Adrenal gland (tissue), 12 donors: ENCODE results near the gene SPDYC. TPM values are rescaled to one million over a fixed set of nuclear protein-coding genes. Genes with fewer than 3 reads are reported as not detected.

Source experiments
- DNase-seq, 7 donors: peaks; one replicate each; pipeline ENCODE4 v3.0.0-alpha.2; 2019 to 2020
- H3K27ac ChIP-seq, 5 donors: fragments of 200-600 bp; sonication (generic) in 4 of 5; 1 replicate in 3 of 5; 2 replicates in 2 of 5; pipeline versions ENCODE4 v1.5.1 to v1.8.0; 2016 to 2020; ENCODE audit warnings: mild to moderate bottlenecking in 1 of 5
- H3K27me3 ChIP-seq: fragments of 200-600 bp; 2 replicates; pipeline ENCODE4 v1.8.0; 2021
- H3K36me3 ChIP-seq, 2 donors: fragments of 200-600 bp; replicated peaks in 1 of 2; 1 replicate in 1 of 2; 2 replicates in 1 of 2; pipeline versions ENCODE4 v1.5.1 to v1.8.0; 2018 to 2022
- H3K4me1 ChIP-seq, 2 donors: fragments of 200-600 bp; replicated peaks in 1 of 2; 1 replicate in 1 of 2; 2 replicates in 1 of 2; pipeline versions ENCODE4 v1.5.1 to v1.8.0; 2018 to 2021
- H3K4me3 ChIP-seq, 4 donors: fragments of 200-600 bp; sonication (generic) in 3 of 4; one replicate each; pipeline ENCODE4 v1.5.1; 2016 to 2018
- H3K9me3 ChIP-seq, 3 donors: fragments of 200-600 bp; sonication (generic) in 1 of 3; replicated peaks in 1 of 3; 1 replicate in 2 of 3; 2 replicates in 1 of 3; pipeline versions ENCODE4 v1.5.1 to v1.8.0; 2016 to 2021
- POLR2A ChIP-seq, 2 donors: fragments of 450-650 bp; IDR thresholded peaks; one replicate each; pipeline ENCODE4 v1.6.1; 2017; ENCODE audit warnings: antibody characterized with exemption in 2 of 2, mild to moderate bottlenecking in 2 of 2, moderate library complexity in 1 of 2
- whole genome bisulfite sequencing, 4 donors: extraction: QIAGEN DNeasy Blood & Tissue Kit in 2 of 4; methylation state at CpG; one replicate each; pipeline versions ENCODE4 v1.1.5 to v1.1.7; 2013 to 2017; 5-methylcytosine and 5-hydroxymethylcytosine counted together
- intact Hi-C, 2 donors: fragments of 100-400 bp; cut with DNase I; formaldehyde crosslinking; loops; one replicate each; pipeline versions ENCODE4 v1.14.1 to v1.15.0; 2022 to 2023
- microRNA-seq, 3 donors: library from miRNA; unstranded; fragments of <30 nt; microRNA quantifications; one replicate each; pipeline ENCODE4, GENCODE V29; 2017 to 2020
- polyA plus RNA-seq, 3 donors: library from polyadenylated mRNA; stranded (reverse); fragments of 200-250 nt in 2 of 3; fragments of 350-450 nt in 1 of 3; fragmentation: Illumina TruSeq in 1 of 3; extraction: RNeasy Lipid Tissue Mini Kit (QIAGEN cat#74804) in 1 of 3; gene quantifications; one replicate each; pipeline ENCODE4 v1.2.3, GENCODE V29; 2013 to 2014
- small RNA-seq, 2 donors: library from RNA; depleted of rRNA; stranded (forward); fragments of <200 nt; gene quantifications; one replicate each; pipeline ENCODE3, GENCODE V24; 2016
- total RNA-seq, 9 donors: library from RNA; depleted of rRNA in 4 of 9; stranded (reverse); fragments of >200 nt in 4 of 9; fragments of 120-200 nt in 1 of 9; fragmentation: NEBNext Ultra II Directional in 1 of 9; extraction: Animal tissue kit (Norgen Biotek cat#: 25700) in 1 of 9; gene quantifications; one replicate each; pipeline versions ENCODE4 v1.1.0 to v1.2.4, GENCODE V29; 2013 to 2023
- TF ChIP-seq, protein P1 (sequence below), 6 experiments: fragments of 450-650 bp in 4 of 6; fragments of 200-600 bp in 2 of 6; sonication (generic) in 1 of 6; IDR thresholded peaks; 1 replicate in 5 of 6; 2 replicates in 1 of 6; pipeline versions ENCODE4 v1.5.1 to v1.8.0; 2016 to 2021; ENCODE audit warnings: antibody characterized with exemption in 6 of 6, mild to moderate bottlenecking in 2 of 6, moderate library complexity in 1 of 6
- donor health status: healthy with polysubstance abuse.
- donor health status: Bipolar disorder and iron deficiency.
- donor health status: DM: yes; HTN: yes; CAD: no.
- donor health status: DM: no; HTN: no; CAD: no.
- donor health status: DM: no; HTN: no; CAD: no.
- donor health status: DM: yes; HTN: yes; CAD: no.

The SPDYC gene
- total and polyA plus RNA-seq, 12 donors, result 0.10 TPM; not detected in 11

DNA sequence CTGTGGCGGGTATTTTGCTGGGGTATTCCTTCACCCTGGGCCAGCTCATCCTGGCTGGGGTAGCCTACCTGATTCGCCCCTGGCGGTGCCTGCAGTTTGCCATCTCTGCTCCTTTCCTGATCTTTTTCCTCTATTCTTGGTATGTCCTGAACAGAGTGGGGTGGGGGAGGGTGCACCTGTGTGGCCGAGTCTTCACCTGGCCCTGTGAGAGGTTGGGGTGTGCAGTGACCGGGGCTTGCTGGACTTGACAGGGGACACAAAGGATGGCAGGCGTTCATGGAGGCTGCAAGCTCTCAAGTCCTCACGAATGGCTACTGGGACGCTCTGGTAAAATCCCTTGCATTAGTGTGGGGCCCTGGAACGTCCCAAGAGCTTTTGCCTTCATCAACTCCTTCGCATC is 51.0 kb downstream of the SPDYC start:
- peak in 1 of 7 donors; percentile 29 for DNase-seq
- no peaks in the 10 kb centered on the region for H3K9me3 ChIP-seq
- no peak overlapping the region for H3K27ac ChIP-seq
- H3K4me1 ChIP-seq, result peaks cover 0 to 14% of the 10 kb centered on the region in 2 donors
- WGBS, 4 donors, result 87 to 91% (median 90%) methylated on average over 8 to 10 of the region's 10 CpGs
- TF ChIP-seq, protein P1, sequence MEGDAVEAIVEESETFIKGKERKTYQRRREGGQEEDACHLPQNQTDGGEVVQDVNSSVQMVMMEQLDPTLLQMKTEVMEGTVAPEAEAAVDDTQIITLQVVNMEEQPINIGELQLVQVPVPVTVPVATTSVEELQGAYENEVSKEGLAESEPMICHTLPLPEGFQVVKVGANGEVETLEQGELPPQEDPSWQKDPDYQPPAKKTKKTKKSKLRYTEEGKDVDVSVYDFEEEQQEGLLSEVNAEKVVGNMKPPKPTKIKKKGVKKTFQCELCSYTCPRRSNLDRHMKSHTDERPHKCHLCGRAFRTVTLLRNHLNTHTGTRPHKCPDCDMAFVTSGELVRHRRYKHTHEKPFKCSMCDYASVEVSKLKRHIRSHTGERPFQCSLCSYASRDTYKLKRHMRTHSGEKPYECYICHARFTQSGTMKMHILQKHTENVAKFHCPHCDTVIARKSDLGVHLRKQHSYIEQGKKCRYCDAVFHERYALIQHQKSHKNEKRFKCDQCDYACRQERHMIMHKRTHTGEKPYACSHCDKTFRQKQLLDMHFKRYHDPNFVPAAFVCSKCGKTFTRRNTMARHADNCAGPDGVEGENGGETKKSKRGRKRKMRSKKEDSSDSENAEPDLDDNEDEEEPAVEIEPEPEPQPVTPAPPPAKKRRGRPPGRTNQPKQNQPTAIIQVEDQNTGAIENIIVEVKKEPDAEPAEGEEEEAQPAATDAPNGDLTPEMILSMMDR (IDR thresholded peaks at IDR 0.05), result no peak
- TF ChIP-seq POLR2A (IDR thresholded peaks at IDR 0.05), result no peak
- no peak overlapping the region for H3K4me3 ChIP-seq
- H3K27me3 ChIP-seq, result no peaks in the 10 kb centered on the region
- intact Hi-C loops, result no loop called here
- H3K36me3 ChIP-seq, result no peaks in the 10 kb centered on the region

Small RNAs within 50 kb of the gene (microRNA-seq; reads per million reads assigned to microRNA genes)
- 0.45 to 1.5 (median 0.85) reads per million in 3 donors for gene MIR6751

Small RNAs within 50 kb of the gene (small RNA-seq; reads per million reads assigned to genes)
- gene HIGD1AP10 (0 reads per million in 2 donors), gene PDCL2P2 (0 reads per million in 2 donors), gene RNU2-23P (0 to 0.12 reads per million in 2 donors)

Other genes starting within 250 kb of the SPDYC start
- 10 to 100 TPM in 8 of 9 donors, 1 to 10 TPM in 1; 7.8 to 26.6 (median 20.4) TPM for gene PPP2R5B, start 245.5 kb upstream of the SPDYC start, total RNA-seq
- gene PPP2R5B, start 245.5 kb upstream of the SPDYC start, polyA plus RNA-seq, result 10 to 100 TPM; 10.7 to 51.3 (median 25.6) TPM
- not detected for gene GPHA2, start 234.3 kb upstream of the SPDYC start, total RNA-seq
- under 1 TPM in 1 of 3 donors, not detected in 2; 0.67 TPM for gene GPHA2, start 234.3 kb upstream of the SPDYC start, polyA plus RNA-seq
- gene MAJIN, start 198.1 kb upstream of the SPDYC start, total RNA-seq, result not detected
- gene MAJIN, start 198.1 kb upstream of the SPDYC start, polyA plus RNA-seq, result under 1 TPM in 2 of 3 donors, not detected in 1; 0.24 to 0.29 TPM
- 10 to 100 TPM in 2 of 9 donors, 1 to 10 TPM in 6, under 1 TPM in 1; 0.67 to 34.5 (median 6.4) TPM for gene BATF2, start 173.3 kb upstream of the SPDYC start, total RNA-seq
- 1 to 10 TPM; 3.3 to 8.5 (median 3.7) TPM for gene BATF2, start 173.3 kb upstream of the SPDYC start, polyA plus RNA-seq
- 100 to 1,000 TPM in 6 of 9 donors, 10 to 100 TPM in 3; 81.0 to 231 (median 109) TPM for gene ARL2, start 156.1 kb upstream of the SPDYC start, total RNA-seq
- 100 to 1,000 TPM in 2 of 3 donors, 10 to 100 TPM in 1; 66.5 to 151 (median 128) TPM for gene ARL2, start 156.1 kb upstream of the SPDYC start, polyA plus RNA-seq
- 10 to 100 TPM; 21.0 to 35.9 (median 23.4) TPM for gene SNX15, start 142.8 kb upstream of the SPDYC start, total RNA-seq
- 10 to 100 TPM; 16.4 to 22.0 (median 18.7) TPM for gene SNX15, start 142.8 kb upstream of the SPDYC start, polyA plus RNA-seq
- gene SAC3D1, start 129.0 kb upstream of the SPDYC start, total RNA-seq, result 10 to 100 TPM in 7 of 9 donors, 1 to 10 TPM in 2; 7.4 to 23.6 (median 15.4) TPM
- gene SAC3D1, start 129.0 kb upstream of the SPDYC start, polyA plus RNA-seq, result 10 to 100 TPM in 1 of 3 donors, 1 to 10 TPM in 2; 4.4 to 10.1 (median 7.5) TPM
- gene NAALADL1, start 111.7 kb upstream of the SPDYC start, total RNA-seq, result 10 to 100 TPM in 2 of 9 donors, 1 to 10 TPM in 7; 1.3 to 15.7 (median 4.9) TPM
- gene NAALADL1, start 111.7 kb upstream of the SPDYC start, polyA plus RNA-seq, result 10 to 100 TPM in 1 of 3 donors, 1 to 10 TPM in 2; 2.5 to 11.0 (median 8.7) TPM
- gene CDCA5, start 86.2 kb upstream of the SPDYC start, total RNA-seq, result 1 to 10 TPM in 7 of 9 donors, under 1 TPM in 2; 0.35 to 10.0 (median 1.4) TPM
- gene CDCA5, start 86.2 kb upstream of the SPDYC start, polyA plus RNA-seq, result 1 to 10 TPM in 1 of 3 donors, under 1 TPM in 2; 0.40 to 1.6 (median 0.88) TPM
- 10 to 100 TPM; 33.7 to 59.6 (median 39.4) TPM for gene ZFPL1, start 86.0 kb upstream of the SPDYC start, total RNA-seq
- 10 to 100 TPM; 34.7 to 90.3 (median 71.3) TPM for gene ZFPL1, start 86.0 kb upstream of the SPDYC start, polyA plus RNA-seq
- 100 to 1,000 TPM in 7 of 9 donors, 10 to 100 TPM in 2; 72.1 to 269 (median 154) TPM for gene VPS51, start 74.0 kb upstream of the SPDYC start, total RNA-seq
- 100 to 1,000 TPM in 2 of 3 donors, 10 to 100 TPM in 1; 28.0 to 151 (median 140) TPM for gene VPS51, start 74.0 kb upstream of the SPDYC start, polyA plus RNA-seq
- 1,000 to 10,000 TPM in 2 of 9 donors, 100 to 1,000 TPM in 7; 278 to 1,807 (median 711) TPM for gene TM7SF2, start 58.4 kb upstream of the SPDYC start, total RNA-seq
- 100 to 1,000 TPM; 259 to 849 (median 589) TPM for gene TM7SF2, start 58.4 kb upstream of the SPDYC start, polyA plus RNA-seq
- 10 to 100 TPM in 8 of 9 donors, 1 to 10 TPM in 1; 7.8 to 30.0 (median 20.3) TPM for gene ZNHIT2, start 52.5 kb upstream of the SPDYC start, total RNA-seq
- 10 to 100 TPM in 2 of 3 donors, under 1 TPM in 1; 0.48 to 39.8 (median 32.1) TPM for gene ZNHIT2, start 52.5 kb upstream of the SPDYC start, polyA plus RNA-seq
- 1,000 to 10,000 TPM in 5 of 9 donors, 100 to 1,000 TPM in 4; 361 to 1,303 (median 1,029) TPM for gene FAU, start 48.1 kb upstream of the SPDYC start, total RNA-seq
- 1,000 to 10,000 TPM in 2 of 3 donors, 100 to 1,000 TPM in 1; 656 to 2,488 (median 2,066) TPM for gene FAU, start 48.1 kb upstream of the SPDYC start, polyA plus RNA-seq
- gene MRPL49, start 47.9 kb upstream of the SPDYC start, total RNA-seq, result 100 to 1,000 TPM; 113 to 180 (median 139) TPM
- 100 to 1,000 TPM in 1 of 3 donors, 10 to 100 TPM in 2; 32.7 to 122 (median 33.9) TPM for gene MRPL49, start 47.9 kb upstream of the SPDYC start, polyA plus RNA-seq
- 100 to 1,000 TPM in 1 of 9 donors, 10 to 100 TPM in 7, 1 to 10 TPM in 1; 9.7 to 119 (median 61.4) TPM for gene SYVN1, start 35.7 kb upstream of the SPDYC start, total RNA-seq
- 100 to 1,000 TPM in 1 of 3 donors, 10 to 100 TPM in 2; 46.0 to 124 (median 58.5) TPM for gene SYVN1, start 35.7 kb upstream of the SPDYC start, polyA plus RNA-seq
- 100 to 1,000 TPM in 7 of 9 donors, 10 to 100 TPM in 2; 20.6 to 333 (median 141) TPM for gene CAPN1, start 11.7 kb downstream of the SPDYC start, total RNA-seq
- 100 to 1,000 TPM in 2 of 3 donors, 10 to 100 TPM in 1; 33.0 to 131 (median 106) TPM for gene CAPN1, start 11.7 kb downstream of the SPDYC start, polyA plus RNA-seq
- gene POLA2, start 91.7 kb downstream of the SPDYC start, total RNA-seq, result 10 to 100 TPM in 2 of 9 donors, 1 to 10 TPM in 7; 3.9 to 12.2 (median 7.4) TPM
- 1 to 10 TPM; 4.3 to 8.3 (median 7.9) TPM for gene POLA2, start 91.7 kb downstream of the SPDYC start, polyA plus RNA-seq
- gene CDC42EP2, start 144.6 kb downstream of the SPDYC start, total RNA-seq, result 10 to 100 TPM in 3 of 9 donors, 1 to 10 TPM in 6; 1.1 to 18.3 (median 4.8) TPM
- gene CDC42EP2, start 144.6 kb downstream of the SPDYC start, polyA plus RNA-seq, result 10 to 100 TPM in 2 of 3 donors, 1 to 10 TPM in 1; 1.0 to 13.9 (median 10.4) TPM
- 10 to 100 TPM; 28.3 to 73.7 (median 49.1) TPM for gene DPF2, start 163.6 kb downstream of the SPDYC start, total RNA-seq
- gene DPF2, start 163.6 kb downstream of the SPDYC start, polyA plus RNA-seq, result 10 to 100 TPM; 23.2 to 34.7 (median 30.4) TPM
- gene TIGD3, start 184.5 kb downstream of the SPDYC start, total RNA-seq, result under 1 TPM; 0.11 to 0.96 (median 0.33) TPM
- under 1 TPM in 2 of 3 donors, not detected in 1; 0.27 to 0.40 TPM for gene TIGD3, start 184.5 kb downstream of the SPDYC start, polyA plus RNA-seq
- 10 to 100 TPM in 1 of 9 donors, 1 to 10 TPM in 8; 1.1 to 12.7 (median 6.0) TPM for gene SLC25A45, start 212.4 kb downstream of the SPDYC start, total RNA-seq
- gene SLC25A45, start 212.4 kb downstream of the SPDYC start, polyA plus RNA-seq, result 10 to 100 TPM in 2 of 3 donors, 1 to 10 TPM in 1; 2.4 to 21.0 (median 14.7) TPM
- 10 to 100 TPM; 17.6 to 52.1 (median 39.6) TPM for gene FRMD8, start 216.4 kb downstream of the SPDYC start, total RNA-seq
- 10 to 100 TPM in 2 of 3 donors, 1 to 10 TPM in 1; 5.3 to 21.3 (median 20.4) TPM for gene FRMD8, start 216.4 kb downstream of the SPDYC start, polyA plus RNA-seq